Smooth muscle cell (in vitro differentiated cells): ENCODE data around the gene BEST1. TPM values are rescaled to one million over a fixed set of nuclear protein-coding genes. Genes with fewer than 3 reads are reported as not detected.

Experiments
- DNase-seq: peaks from one replicate; lab custom pipeline; 2025; ENCODE audit not compliant: unreplicated experiment; lab: John Stamatoyannopoulos, UW
- H2AFZ ChIP-seq: fragments of 200-600 bp; sonication (generic); 2 replicates; pipeline ENCODE4 v1.6.0; 2016; ENCODE audit warnings: antibody characterized with exemption, low read depth, mild to moderate bottlenecking
- H3F3A ChIP-seq: fragments of 200-600 bp; sonication (generic); 2 replicates; pipeline ENCODE4 v1.6.0; 2017; ENCODE audit warnings: antibody characterized with exemption, low read depth
- H3K27ac ChIP-seq: fragments of 200-600 bp; sonication (generic); 2 replicates; pipeline ENCODE4 v1.5.1; 2016; ENCODE audit warnings: low read depth, mild to moderate bottlenecking
- H3K27me3 ChIP-seq: fragments of 200-600 bp; sonication (generic); 2 replicates; pipeline ENCODE4 v1.6.1; 2016; ENCODE audit warnings: low read depth, mild to moderate bottlenecking
- H3K36me3 ChIP-seq: fragments of 200-600 bp; sonication (generic); 2 replicates; pipeline ENCODE4 v1.5.1; 2016; ENCODE audit warnings: low read depth
- H3K4me1 ChIP-seq: fragments of 200-600 bp; sonication (generic); 2 replicates; pipeline ENCODE4 v1.5.1; 2016; ENCODE audit warnings: low read depth
- H3K4me2 ChIP-seq: fragments of 200-600 bp; sonication (generic); 2 replicates; pipeline ENCODE4 v1.6.0; 2016; ENCODE audit warnings: mild to moderate bottlenecking
- H3K4me3 ChIP-seq: fragments of 200-600 bp; sonication (generic); 2 replicates; pipeline ENCODE4 v1.5.1; 2016; ENCODE audit warnings: mild to moderate bottlenecking
- H3K79me2 ChIP-seq: fragments of 200-600 bp; sonication (generic); 2 replicates; pipeline ENCODE4 v1.6.0; 2016; ENCODE audit warnings: low read depth, mild to moderate bottlenecking
- H3K9ac ChIP-seq: fragments of 200-600 bp; sonication (generic); 2 replicates; pipeline ENCODE4 v1.6.0; 2016; ENCODE audit warnings: low read depth
- H3K9me3 ChIP-seq: fragments of 200-600 bp; sonication (generic); replicated peaks from 2 replicates; pipeline ENCODE4 v1.5.1; 2016; ENCODE audit warnings: low read depth
- H4K20me1 ChIP-seq: fragments of 200-600 bp; sonication (generic); 2 replicates; pipeline ENCODE4 v1.6.0; 2016; ENCODE audit warnings: low read depth
- WGBS: methylation state at CpG from one replicate; pipeline ENCODE4 v1.1.7; 2016; ENCODE audit warnings: low lambda C conversion rate; 5-methylcytosine and 5-hydroxymethylcytosine counted together
- polyA plus RNA-seq: library from polyadenylated mRNA; unstranded; fragments of >200 nt; fragmentation: Nextera tagmentation; extraction: Ambion mirVana; gene quantifications from 2 replicates; pipeline ENCODE4 v1.2.1, GENCODE V29; 2016
- total RNA-seq: library from RNA; depleted of rRNA; stranded (reverse); fragments of >200 nt; gene quantifications from 2 replicates; pipeline ENCODE4 v1.2.3, GENCODE V29; 2014
- TF ChIP-seq, protein P1 (sequence below): fragments of 200-600 bp; sonication (generic); IDR thresholded peaks from 2 replicates; pipeline ENCODE4 v1.5.1; 2017; ENCODE audit warnings: borderline replicate concordance, mild to moderate bottlenecking, antibody characterized with exemption; ENCODE audit not compliant: insufficient read depth, poor library complexity, severe bottlenecking

BEST1 gene
- total and polyA plus RNA-seq, 2 experiments from 2014 or later = 1.6 to 2.4 TPM

DNA sequence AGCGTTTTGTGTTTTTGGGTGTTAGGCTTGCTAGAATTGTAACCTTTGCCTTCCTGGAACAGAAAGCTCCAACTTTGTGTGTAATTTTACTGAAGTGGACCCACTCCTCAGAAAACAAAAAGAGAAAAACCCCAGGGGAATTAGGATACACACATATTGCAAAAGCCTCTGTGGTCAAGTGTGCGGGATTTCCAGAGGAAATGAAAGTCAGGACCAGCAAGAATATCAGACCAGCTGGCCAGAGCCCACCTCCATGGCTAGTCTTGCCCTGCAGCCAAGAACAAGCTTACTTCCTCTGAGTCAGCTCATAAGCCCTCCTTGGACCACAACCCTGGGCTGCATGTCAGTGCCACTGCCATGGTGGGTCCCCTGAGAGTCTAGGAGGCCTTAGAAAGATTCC lies 54.3 kb downstream of the BEST1 start:
- H3F3A ChIP-seq = no peaks in the 10 kb centered on the region
- peak overlapping the region; percentile 48 for H3K27ac ChIP-seq
- WGBS = 70% methylated on average over 2 of the region's 2 CpGs
- no peaks in the 10 kb centered on the region for H3K79me2 ChIP-seq
- H3K36me3 ChIP-seq = no peaks in the 10 kb centered on the region
- no peaks in the 10 kb centered on the region for H3K9me3 ChIP-seq
- no peak overlapping the region for H3K4me3 ChIP-seq
- no peak for DNase-seq
- TF ChIP-seq, protein P1, sequence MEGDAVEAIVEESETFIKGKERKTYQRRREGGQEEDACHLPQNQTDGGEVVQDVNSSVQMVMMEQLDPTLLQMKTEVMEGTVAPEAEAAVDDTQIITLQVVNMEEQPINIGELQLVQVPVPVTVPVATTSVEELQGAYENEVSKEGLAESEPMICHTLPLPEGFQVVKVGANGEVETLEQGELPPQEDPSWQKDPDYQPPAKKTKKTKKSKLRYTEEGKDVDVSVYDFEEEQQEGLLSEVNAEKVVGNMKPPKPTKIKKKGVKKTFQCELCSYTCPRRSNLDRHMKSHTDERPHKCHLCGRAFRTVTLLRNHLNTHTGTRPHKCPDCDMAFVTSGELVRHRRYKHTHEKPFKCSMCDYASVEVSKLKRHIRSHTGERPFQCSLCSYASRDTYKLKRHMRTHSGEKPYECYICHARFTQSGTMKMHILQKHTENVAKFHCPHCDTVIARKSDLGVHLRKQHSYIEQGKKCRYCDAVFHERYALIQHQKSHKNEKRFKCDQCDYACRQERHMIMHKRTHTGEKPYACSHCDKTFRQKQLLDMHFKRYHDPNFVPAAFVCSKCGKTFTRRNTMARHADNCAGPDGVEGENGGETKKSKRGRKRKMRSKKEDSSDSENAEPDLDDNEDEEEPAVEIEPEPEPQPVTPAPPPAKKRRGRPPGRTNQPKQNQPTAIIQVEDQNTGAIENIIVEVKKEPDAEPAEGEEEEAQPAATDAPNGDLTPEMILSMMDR = no peak
- H2AFZ ChIP-seq = no peak overlapping the region
- peaks cover 5% of the 10 kb centered on the region for H3K4me1 ChIP-seq
- no peak overlapping the region for H3K9ac ChIP-seq
- H3K27me3 ChIP-seq = no peaks in the 10 kb centered on the region
- H3K4me2 ChIP-seq = no peak overlapping the region
- H4K20me1 ChIP-seq = no peaks in the 10 kb centered on the region

DNA sequence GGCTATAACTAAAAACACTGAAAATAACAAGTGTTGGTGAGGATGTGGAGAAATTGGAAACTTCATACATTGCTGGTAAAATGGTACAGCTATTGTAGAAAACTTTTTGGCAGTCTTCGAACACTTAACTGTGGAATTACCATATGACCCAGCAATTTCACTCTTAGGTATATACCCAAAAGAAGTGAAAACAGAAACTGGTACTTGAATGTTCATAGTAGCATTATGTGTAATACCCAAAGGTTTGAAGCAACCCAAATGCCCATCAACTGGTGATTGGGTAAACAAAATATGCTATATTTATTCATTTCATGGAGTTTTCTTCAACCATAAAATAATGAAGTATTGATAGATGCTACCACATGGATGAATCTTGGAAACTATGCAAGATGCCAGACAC lies 58.0 kb downstream of the BEST1 start:
- Histone ChIP-seq H3F3A (no peaks in the 10 kb centered on the region), H3K9me3 (no peaks in the 10 kb centered on the region), H3K9ac (no peak overlapping the region), H3K27ac (no peak overlapping the region), H3K27me3 (no peaks in the 10 kb centered on the region), H3K36me3 (no peaks in the 10 kb centered on the region), H2AFZ (no peak overlapping the region), H3K79me2 (no peaks in the 10 kb centered on the region), H4K20me1 (no peaks in the 10 kb centered on the region), H3K4me1 (no peaks in the 10 kb centered on the region), H3K4me2 (no peak overlapping the region), H3K4me3 (no peak overlapping the region)
- TF ChIP-seq, protein P1 = no peak
- WGBS = 100% methylated on average over 1 of the region's 1 CpG
- no peak for DNase-seq

DNA sequence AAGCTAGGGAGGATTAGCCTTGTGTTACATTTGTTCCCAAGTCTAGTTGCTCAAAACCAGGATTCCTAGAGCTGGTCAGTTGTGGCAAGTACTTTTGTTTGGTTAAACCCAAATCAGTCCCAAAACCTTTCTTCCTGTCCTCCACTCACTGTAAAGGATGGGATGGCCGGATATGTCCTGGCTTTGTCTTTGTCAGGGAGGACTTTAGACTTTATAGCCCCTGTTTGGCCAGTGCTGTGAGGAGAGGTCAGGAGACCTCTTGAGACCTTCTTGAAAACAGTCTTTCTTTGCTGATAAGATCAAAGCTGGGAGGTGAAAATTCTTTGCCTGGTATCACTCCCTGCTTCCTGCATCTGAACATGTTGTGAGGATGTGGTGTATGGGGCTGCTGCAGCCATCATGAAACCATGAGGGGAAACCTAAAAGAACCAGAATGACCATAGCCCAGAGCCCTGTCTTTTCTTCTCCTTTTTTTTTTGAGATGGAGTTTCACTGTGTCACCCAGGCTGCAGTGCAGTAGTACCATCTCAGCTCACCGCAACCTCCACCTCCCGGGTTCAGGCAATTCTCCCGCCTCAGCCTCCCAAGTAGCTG lies 60.9 kb downstream of the BEST1 start:
- H3K9me3 ChIP-seq = no peaks in the 10 kb centered on the region
- no peaks in the 10 kb centered on the region for H4K20me1 ChIP-seq
- no peak overlapping the region for H3K9ac ChIP-seq
- no peaks in the 10 kb centered on the region for H3K4me1 ChIP-seq
- no peak for DNase-seq
- H3F3A ChIP-seq = no peaks in the 10 kb centered on the region
- H3K4me2 ChIP-seq = no peak overlapping the region
- H3K4me3 ChIP-seq = no peak overlapping the region
- no peak overlapping the region for H2AFZ ChIP-seq
- no peaks in the 10 kb centered on the region for H3K27me3 ChIP-seq
- H3K27ac ChIP-seq = no peak overlapping the region
- TF ChIP-seq, protein P1 = no peak
- WGBS = 79% methylated on average over 1 of the region's 4 CpGs
- H3K36me3 ChIP-seq = no peaks in the 10 kb centered on the region
- H3K79me2 ChIP-seq = no peaks in the 10 kb centered on the region

DNA sequence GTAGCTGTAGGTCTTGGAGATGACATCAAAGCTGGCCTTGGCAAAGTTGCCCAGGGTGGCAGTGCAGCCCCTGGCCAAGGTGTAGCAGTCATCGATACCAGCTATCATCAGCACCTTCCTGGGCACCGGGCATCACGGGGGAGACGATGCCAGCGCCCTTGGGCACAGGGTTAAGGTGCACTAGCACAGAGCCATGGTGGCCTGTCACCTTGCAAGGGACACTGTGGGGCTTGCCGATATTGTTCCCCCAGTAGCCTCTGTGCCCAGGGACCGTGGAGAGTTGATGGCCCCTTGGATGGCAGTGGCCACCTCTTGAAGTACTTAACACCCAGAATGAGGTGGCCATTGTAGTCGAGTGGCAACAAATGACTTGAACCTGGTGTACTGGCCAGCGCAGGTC lies 61.7 kb downstream of the BEST1 start:
- Histone ChIP-seq H2AFZ (no peak overlapping the region), H3K36me3 (no peaks in the 10 kb centered on the region), H3F3A (no peaks in the 10 kb centered on the region), H3K4me1 (no peaks in the 10 kb centered on the region), H3K4me3 (no peak overlapping the region), H3K9me3 (no peaks in the 10 kb centered on the region), H3K79me2 (no peaks in the 10 kb centered on the region), H3K27ac (no peak overlapping the region), H4K20me1 (no peaks in the 10 kb centered on the region), H3K27me3 (no peaks in the 10 kb centered on the region), H3K4me2 (no peak overlapping the region), H3K9ac (no peak overlapping the region)
- TF ChIP-seq, protein P1 = no peak
- 96% methylated on average over 9 of the region's 9 CpGs for WGBS
- no peak for DNase-seq
